HG02970 (cell line): ENCODE measurements around the gene MYOF.
"Not testable (repeated sequence)": the region's sequence is repeated elsewhere in the genome, so short reads cannot be mapped to it uniquely, and the experiment has no call there.

Experiments
- ATAC-seq: cut with Tn5 transposase; IDR thresholded peaks from one replicate; pipeline ENCODE4 v1.9.1; 2021; ENCODE audit warnings: mild to moderate bottlenecking, moderate library complexity, moderate number of reproducible peaks; ENCODE audit not compliant: unreplicated experiment, low FRiP score

The MYOF gene

DNA sequence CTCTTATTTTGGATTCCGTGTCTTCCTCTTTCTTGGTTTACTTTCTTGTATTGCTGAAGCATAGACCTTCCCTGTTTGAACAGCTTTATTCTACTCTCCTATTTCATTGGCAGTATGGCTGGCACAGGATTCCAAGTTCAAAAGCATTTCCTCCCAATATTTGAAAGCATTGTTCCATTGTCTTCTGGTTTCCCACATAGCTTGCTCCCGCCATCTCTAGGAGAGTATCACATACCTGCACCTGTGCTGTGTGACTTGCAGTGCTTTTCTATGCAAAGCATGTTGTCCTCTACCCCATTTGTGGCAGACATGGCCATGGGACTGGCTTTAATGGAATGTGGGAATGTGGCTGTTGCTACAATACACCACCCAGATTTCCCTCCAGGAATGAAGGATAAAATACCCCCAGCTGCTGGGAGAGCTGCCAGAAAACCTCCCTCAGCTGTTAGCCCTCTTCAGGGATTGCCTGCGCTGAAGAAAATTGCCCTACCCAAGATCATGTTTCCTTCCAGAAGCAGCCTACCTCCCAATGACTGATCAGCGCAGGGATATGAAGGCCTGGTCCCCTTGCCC is 6.9 kb upstream of the MYOF start:
- ATAC-seq, result no peak

- ATAC-seq, result no peak
Observed at GRCh38 chr10:93485690-93486089, 3.6 kb upstream of the MYOF start.

GRCh38 chr10:93481637-93482144 is 443 bp downstream of the MYOF start:
- no peak for ATAC-seq

DNA sequence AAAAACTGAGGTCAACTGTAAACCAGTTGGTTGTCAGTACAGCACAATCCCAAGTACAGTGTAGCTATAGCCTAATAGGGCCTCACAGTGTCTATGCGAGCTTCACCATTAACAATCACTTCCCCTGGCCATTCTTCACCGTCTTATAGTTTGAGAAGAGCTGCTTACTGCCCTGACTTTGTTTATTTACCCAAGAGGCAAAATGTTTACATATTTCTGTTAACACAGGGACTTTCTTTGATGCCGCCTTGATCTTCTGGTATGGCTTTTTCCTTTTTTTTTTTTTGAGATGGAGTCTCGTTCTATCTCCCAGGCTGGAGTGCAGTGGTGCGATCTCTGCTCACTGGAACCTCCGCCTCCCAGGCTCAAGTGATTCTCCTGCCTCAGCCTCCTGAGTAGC is 3.3 kb downstream of the MYOF start:
- no peak for ATAC-seq

DNA sequence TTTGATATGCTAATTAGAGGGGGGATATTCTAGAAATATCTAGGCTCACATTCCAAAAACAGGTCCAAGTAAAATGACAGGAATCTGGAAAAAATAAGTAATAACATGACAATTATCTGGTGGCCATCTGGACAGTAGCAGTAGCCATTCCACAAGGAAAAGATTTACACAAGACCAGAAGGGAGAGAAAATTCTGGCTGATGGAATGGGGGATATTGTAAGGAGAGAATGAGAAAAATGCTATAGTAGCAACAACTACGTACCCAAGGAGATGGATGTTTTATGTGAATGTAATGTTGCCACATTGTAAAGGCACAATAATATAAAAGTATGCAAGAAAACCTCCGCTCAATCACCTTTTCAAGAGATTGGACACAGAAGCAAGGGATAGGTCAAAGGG is 5.4 kb downstream of the MYOF start:
- no peak for ATAC-seq

DNA sequence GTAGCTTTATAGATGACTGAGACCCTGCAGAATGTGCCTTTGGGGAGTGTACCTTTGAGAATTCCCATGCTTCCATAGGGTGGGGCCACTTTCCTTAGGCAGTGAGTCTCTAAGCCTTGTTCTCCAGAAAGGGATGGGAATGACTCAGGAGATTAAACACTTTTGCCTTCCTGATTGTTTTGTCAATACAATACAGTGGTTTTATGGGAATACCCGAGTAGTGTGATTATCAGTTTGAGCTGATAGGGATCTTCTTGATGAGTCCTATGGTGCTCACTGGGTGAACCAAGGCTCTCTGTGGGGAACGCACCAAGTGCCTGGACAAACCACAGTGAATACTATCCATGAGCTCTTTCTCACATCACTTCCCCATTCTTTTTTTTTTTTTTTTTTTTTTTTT is 6.3 kb downstream of the MYOF start:
- ATAC-seq, result no peak

- ATAC-seq, result no peak
Observed at GRCh38 chr10:93475227-93475626, 6.9 kb downstream of the MYOF start.

DNA sequence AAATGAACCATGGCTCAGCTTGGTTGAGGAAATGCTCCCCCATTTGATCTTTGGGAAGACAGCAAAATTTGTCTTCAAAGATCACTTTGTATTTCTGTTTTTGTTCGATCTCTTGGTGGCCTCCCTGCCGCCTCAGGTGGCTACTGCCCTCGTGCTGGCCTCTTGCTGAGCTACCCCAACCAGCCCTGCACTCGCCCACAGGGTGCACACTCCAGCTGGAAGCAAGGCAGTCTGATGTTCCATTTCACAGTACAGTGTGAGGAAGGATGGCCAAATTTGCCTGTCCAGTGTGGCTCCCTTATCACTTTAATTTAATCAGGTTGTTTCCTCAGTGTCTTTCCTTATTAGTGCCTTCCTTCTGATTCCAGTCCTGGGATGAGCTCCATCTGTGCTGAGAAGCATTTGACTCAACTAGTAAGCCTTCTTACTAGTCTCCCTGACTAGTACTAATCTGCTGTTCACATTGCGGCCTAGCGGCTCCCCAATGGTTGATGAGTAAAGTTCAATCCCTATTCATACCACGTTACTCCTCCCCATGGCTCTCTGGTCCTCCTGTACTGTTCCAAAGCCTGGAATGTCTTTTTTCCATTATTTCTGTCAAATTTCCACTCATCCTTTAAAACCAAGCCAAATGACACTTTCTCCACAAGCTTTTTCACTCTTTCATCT is 8.2 kb downstream of the MYOF start:
- ATAC-seq, result no peak

GRCh38 chr10:93473161-93473560 is 9.0 kb downstream of the MYOF start:
- ATAC-seq, result no peak

GRCh38 chr10:93471110-93471651 is 11.0 kb downstream of the MYOF start:
- no peak for ATAC-seq

DNA sequence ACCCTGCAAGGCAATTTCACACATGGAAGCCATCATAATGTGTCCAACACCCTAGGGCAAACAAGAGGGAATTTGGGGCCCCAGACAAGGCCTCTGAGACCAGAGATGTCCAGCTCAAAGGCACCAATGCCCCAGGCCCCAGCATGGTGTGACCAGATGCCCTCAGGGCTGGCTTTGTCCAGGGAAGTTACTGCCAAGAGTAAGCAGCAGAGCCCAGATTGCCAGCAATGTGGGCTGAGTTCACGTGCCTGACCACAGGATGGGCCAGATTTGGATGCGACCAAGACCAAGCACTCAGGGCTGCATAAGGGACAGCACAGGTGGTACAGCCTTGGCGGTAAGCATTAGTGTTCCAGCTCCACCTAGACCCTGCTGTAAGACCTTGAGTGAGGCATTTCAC is 12.7 kb downstream of the MYOF start:
- no peak for ATAC-seq

- no peak for ATAC-seq
Observed at GRCh38 chr10:93468461-93469213, 13.5 kb downstream of the MYOF start.

DNA sequence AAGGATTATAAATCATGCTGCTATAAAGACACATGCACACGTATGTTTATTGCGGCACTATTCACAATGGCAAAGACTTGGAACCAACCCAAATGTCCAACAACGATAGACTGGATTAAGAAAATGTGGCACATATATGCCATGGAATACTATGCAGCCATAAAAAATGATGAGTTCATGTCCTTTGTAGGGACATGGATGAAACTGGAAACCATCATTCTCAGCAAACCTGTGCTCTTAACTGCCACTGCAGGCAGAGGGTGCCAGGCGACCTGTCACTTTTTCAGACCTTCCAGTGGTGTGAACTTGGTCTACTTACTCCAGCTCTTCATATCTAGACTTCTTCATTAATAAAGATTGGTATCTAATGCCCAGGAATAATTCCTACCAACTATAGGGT is 14.5 kb downstream of the MYOF start:
- ATAC-seq, result not testable (repeated sequence)

DNA sequence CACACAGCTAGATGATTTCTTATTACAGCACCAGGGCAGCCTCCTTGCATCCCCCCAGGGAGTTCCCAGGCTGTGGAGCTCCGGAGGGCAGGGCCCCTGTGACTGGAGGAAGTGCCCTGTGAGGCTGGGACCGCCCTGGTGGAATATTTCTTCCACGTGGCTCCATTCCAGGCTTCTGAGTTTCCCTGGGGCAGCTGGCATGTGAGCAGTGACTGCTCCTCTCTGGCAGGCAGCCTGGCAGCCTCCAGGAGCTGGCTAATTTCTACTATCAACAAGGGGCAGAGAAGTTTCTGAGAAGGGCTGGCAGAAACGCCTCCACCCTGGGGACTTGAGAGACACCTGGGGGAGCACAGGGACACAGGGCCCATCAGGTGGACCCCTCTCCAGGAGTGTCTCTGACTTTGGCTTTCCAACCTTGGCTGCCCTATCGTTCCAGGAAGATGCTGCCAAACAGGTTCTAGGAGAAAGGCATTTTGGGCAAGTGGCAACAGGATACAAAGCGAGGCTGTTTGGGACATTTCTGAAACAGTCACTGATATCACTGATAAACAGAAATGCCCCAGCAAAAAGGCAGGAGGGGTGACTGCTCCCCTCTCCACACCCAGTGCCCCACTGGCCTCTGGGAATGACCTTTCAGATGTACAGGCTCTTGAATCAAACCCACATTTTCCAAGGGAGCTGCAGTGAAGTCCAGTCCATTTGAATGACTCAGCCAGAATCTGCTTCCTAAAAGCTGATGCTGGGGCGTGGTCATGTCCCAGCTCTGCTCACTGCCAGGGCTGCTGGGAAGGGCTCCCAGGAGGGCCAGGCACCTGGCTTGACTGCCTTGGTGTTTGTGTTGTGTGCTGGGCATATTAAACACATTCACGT is 16.1 kb downstream of the MYOF start:
- no peak for ATAC-seq

DNA sequence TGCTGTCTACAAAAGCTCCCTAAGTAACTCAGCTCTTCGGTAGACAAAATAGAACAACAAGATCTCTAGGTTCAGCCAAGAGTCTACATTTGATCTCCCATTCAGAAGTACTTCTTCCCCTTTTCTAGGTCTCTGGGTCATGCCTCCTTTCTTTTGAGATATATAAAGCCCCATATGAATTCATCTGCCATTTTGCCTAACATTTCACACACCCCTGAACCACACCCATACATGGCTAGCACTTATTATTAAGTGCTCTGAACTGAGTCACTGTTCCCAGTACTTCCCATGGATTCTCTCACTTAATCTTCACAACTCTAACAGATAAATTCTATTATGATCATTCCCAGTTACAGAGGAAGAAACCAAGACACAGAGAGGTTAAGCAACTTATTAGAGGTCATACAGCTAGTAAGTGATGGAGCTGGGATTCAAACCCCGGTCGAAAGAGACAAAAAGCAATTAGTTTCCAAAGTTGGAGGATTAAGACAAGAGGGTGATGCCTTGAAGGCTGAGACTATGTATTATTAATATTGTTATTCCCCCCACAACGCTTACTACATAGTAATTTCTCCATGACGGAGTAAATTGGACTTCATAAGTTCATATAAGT is 17.3 kb downstream of the MYOF start:
- ATAC-seq, result no peak

DNA sequence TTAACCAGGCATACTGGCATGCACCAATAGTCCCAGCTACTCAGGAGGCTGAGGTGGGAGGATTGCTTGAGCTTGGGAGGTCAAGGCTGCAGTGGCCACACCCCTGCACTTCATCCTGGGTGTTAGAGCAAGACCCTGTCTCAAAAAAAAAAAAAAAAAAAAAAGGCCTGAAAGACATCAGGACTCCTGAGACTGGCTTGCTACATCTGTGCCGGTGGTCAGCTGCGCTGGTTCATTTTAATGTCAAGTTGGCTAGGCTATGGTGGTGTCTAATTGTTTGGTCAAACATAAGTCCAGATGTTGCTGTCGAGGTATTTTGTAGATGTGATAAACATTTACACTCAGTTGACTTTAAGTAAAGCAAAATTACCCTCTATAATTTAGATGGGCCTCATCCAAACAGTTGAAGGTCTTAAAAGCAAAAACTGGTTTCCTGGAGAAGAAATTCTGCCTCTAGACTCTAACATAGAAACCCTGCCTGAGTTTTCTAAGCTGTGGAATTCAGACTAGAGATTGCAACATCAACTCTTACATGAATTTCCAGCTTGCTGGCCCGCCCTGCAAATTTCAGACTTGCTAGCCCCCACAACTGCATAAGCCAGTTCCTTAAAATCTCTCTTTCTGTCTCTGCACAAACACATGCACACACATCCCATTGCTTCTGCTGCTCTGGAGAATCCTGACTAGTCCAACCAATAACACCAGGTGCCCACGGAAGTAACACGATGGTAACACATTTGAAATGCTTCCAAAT is 18.2 kb downstream of the MYOF start:
- ATAC-seq, result no peak

- no peak for ATAC-seq
Observed at GRCh38 chr10:93462881-93463280, 19.3 kb downstream of the MYOF start.

GRCh38 chr10:93462371-93462770 is 19.8 kb downstream of the MYOF start:
- no peak for ATAC-seq

DNA sequence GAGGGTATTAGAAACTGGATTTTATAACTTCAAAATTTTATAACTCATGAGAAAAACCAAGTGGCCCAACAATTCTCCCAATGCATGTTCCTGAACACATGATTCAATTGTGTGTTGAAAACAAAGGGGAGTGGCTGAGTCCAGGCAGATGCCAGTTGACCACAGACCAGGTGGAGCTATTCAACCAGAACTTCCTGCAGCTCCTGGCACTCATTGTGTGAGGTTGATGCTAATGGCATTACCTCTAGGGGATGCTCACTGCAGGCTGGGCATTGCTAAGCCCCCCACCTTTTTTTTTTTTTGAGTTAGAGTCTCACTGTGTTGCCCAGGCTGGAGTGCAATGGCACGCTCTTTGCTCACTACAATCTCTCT is 20.3 kb downstream of the MYOF start:
- no peak for ATAC-seq
